ENCODE measurements around the gene TRIM32.

DNA sequence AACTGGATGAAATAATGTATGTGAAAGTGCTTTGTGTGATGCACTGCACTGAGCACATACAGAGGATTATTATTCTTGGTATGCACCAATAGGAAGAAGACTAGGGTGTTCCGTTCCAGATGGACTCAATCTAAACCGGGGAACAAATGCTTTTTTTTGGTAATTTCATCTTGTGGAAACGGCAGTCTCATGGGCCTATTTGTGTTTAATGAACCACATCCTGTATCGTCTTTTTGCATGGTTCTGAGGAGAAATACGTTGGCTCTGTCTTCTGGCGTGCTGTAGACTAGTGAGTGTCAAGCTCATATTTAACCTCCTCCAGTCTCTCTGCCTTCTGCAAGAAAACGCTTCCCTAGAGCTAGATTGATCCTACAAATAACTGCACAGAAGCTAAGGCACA lies 30.0 kb downstream of the TRIM32 start:
- TF ChIP-seq BHLHE40 (IDR thresholded peaks at IDR 0.05; ENCODE audit: borderline replicate concordance) (no peak), ELF4 (IDR thresholded peaks at IDR 0.05) (no peak), FOXM1 (IDR thresholded peaks at IDR 0.05; ENCODE audit: borderline replicate concordance) (no peak), LEF1 (IDR thresholded peaks at IDR 0.05; ENCODE audit: borderline replicate concordance) (no peak), TARDBP (IDR thresholded peaks at IDR 0.05) (no peak)

Measured in HEK293T (cell line).